Prostate gland (tissue), 2 donors: ENCODE results near the gene OTUB1.

ENCODE experiments used
- POLR2A ChIP-seq: fragments of 450-650 bp; IDR thresholded peaks from one replicate; pipeline ENCODE4 v1.6.1; 2016; ENCODE audit warnings: antibody characterized with exemption, mild to moderate bottlenecking
- TF ChIP-seq, protein P1 (sequence below), 4 experiments: fragments of 200-600 bp in 2 of 4; fragments of 450-650 bp in 2 of 4; sonication (generic) in 2 of 4; IDR thresholded peaks; 1 replicate in 3 of 4; 2 replicates in 1 of 4; pipeline ENCODE4 v1.5.1; 2016 to 2019; ENCODE audit warnings: antibody characterized with exemption in 4 of 4, mild to moderate bottlenecking in 2 of 4, moderate library complexity in 2 of 4

GRCh38 chr11:64039012-64039665 is 52.9 kb downstream of the OTUB1 start:
- TF ChIP-seq, protein P1, sequence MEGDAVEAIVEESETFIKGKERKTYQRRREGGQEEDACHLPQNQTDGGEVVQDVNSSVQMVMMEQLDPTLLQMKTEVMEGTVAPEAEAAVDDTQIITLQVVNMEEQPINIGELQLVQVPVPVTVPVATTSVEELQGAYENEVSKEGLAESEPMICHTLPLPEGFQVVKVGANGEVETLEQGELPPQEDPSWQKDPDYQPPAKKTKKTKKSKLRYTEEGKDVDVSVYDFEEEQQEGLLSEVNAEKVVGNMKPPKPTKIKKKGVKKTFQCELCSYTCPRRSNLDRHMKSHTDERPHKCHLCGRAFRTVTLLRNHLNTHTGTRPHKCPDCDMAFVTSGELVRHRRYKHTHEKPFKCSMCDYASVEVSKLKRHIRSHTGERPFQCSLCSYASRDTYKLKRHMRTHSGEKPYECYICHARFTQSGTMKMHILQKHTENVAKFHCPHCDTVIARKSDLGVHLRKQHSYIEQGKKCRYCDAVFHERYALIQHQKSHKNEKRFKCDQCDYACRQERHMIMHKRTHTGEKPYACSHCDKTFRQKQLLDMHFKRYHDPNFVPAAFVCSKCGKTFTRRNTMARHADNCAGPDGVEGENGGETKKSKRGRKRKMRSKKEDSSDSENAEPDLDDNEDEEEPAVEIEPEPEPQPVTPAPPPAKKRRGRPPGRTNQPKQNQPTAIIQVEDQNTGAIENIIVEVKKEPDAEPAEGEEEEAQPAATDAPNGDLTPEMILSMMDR (IDR thresholded peaks at IDR 0.05), result no peak
- no peak for TF ChIP-seq POLR2A
